K562 (cell line): ENCODE measurements around the gene MRM2. TPM values are rescaled to one million over a fixed set of nuclear protein-coding genes. Genes with fewer than 3 reads are reported as not detected.

Experiments
- CBX3 ChIP-seq, 2 experiments: IDR thresholded peaks; 1 replicate in 1 of 2; 2 replicates in 1 of 2; pipeline ENCODE4 v1.6.1; 2012; ENCODE audit warnings: inconsistent platforms in 2 of 2, low read length in 2 of 2, borderline replicate concordance in 1 of 2, control low read depth in 1 of 2
- CCNT2 ChIP-seq: IDR thresholded peaks from 2 replicates; pipeline ENCODE4 v1.6.1; 2011; ENCODE audit warnings: borderline replicate concordance, low read depth, mild to moderate bottlenecking, moderate library complexity, mixed read lengths, low read length; ENCODE audit not compliant: insufficient read length; ENCODE audit errors: extremely low read depth
- CREM ChIP-seq: IDR thresholded peaks from 2 replicates; pipeline ENCODE4 v1.6.1; 2014; ENCODE audit warnings: antibody characterized with exemption, low read depth
- ETV1 ChIP-seq: fragments of 450-650 bp; conservative IDR thresholded peaks from 2 replicates; pipeline ENCODE4 v1.6.1; 2016; ENCODE audit warnings: missing genetic modification characterization, control low read depth, low read depth, missing compliant biosample characterization
- NCOA1 ChIP-seq: fragments of 450-650 bp; IDR thresholded peaks from 2 replicates; pipeline ENCODE4 v1.6.1; 2016; ENCODE audit warnings: low read depth
- NCOA4 ChIP-seq: fragments of 450-650 bp; IDR thresholded peaks from 2 replicates; pipeline ENCODE4 v1.6.1; 2018; ENCODE audit warnings: mild to moderate bottlenecking; ENCODE audit not compliant: partially characterized antibody
- NCOA6 ChIP-seq: fragments of 450-650 bp; IDR thresholded peaks from 2 replicates; pipeline ENCODE4 v1.6.1; 2017; ENCODE audit warnings: mild to moderate bottlenecking
- NFATC3 ChIP-seq: fragments of 450-650 bp; IDR thresholded peaks from 2 replicates; pipeline ENCODE4 v1.6.1; 2017; ENCODE audit warnings: mild to moderate bottlenecking
- PHB2 ChIP-seq: fragments of 450-650 bp; IDR thresholded peaks from 2 replicates; pipeline ENCODE4 v1.6.1; 2017; ENCODE audit warnings: low read depth
- SLC30A9 ChIP-seq: fragments of 250-450 bp; sonication (Bioruptor Pico); IDR thresholded peaks from 2 replicates; pipeline ENCODE4 v1.8.0; 2022; ENCODE audit warnings: mild to moderate bottlenecking, moderate library complexity
- SMAD2 ChIP-seq: fragments of 150-350 bp; IDR thresholded peaks from 2 replicates; pipeline ENCODE4 v1.6.1; 2014; ENCODE audit warnings: low read depth, mild to moderate bottlenecking, low read length
- TOE1 ChIP-seq, 2 experiments: fragments of 450-650 bp in 1 of 2; sonication (generic) in 1 of 2; formaldehyde crosslinking in 1 of 2; IDR thresholded peaks; 2 replicates each; pipeline versions ENCODE4 v1.7.1 to v1.8.0; 2016 to 2022; ENCODE audit warnings: borderline replicate concordance in 2 of 2, mild to moderate bottlenecking in 2 of 2, antibody characterized with exemption in 1 of 2, inconsistent platforms in 1 of 2, low read depth in 1 of 2, missing genetic modification reagents in 1 of 2, moderate library complexity in 1 of 2
- ZBTB7A ChIP-seq: IDR thresholded peaks from 2 replicates; pipeline ENCODE4 v1.6.1; 2011; ENCODE audit warnings: low read depth, mild to moderate bottlenecking, low read length, moderate library complexity, borderline replicate concordance; ENCODE audit not compliant: control insufficient read depth
- ZFX ChIP-seq: sonication (generic); formaldehyde crosslinking; IDR thresholded peaks from 2 replicates; pipeline ENCODE4 v1.8.0; 2022; ENCODE audit warnings: mild to moderate bottlenecking, missing genetic modification reagents, moderate library complexity
- ZNF354B ChIP-seq: fragments of 250-450 bp; sonication (Bioruptor Pico); IDR thresholded peaks from 2 replicates; pipeline ENCODE4 v1.4.0; 2020
- ZNF830 ChIP-seq: fragments of 250-450 bp; sonication (Bioruptor Pico); IDR thresholded peaks from 2 replicates; pipeline ENCODE4 v1.5.0; 2021; ENCODE audit warnings: mild to moderate bottlenecking
- polyA plus RNA-seq, 8 experiments: library from polyadenylated mRNA; depleted of rRNA in 4 of 8; stranded (reverse) in 5 of 8; unstranded in 3 of 8; fragments of >200 nt; fragmentation: Nextera tagmentation in 2 of 8; fragmentation: Illumina TruSeq in 1 of 8; extraction: Ambion mirVana in 2 of 8; extraction: Trizol in 1 of 8; gene quantifications; 2 replicates each; pipeline versions ENCODE4 v1.2.1 to v1.2.3, GENCODE V29; 2011 to 2014; ENCODE audit warnings: inconsistent platforms in 1 of 8, missing spikeins in 1 of 8
- total RNA-seq, 7 experiments: library from RNA; depleted of rRNA in 6 of 7; stranded (reverse); fragments of >200 nt in 6 of 7; fragmentation: Illumina TruSeq in 2 of 7; extraction: Trizol in 2 of 7; gene quantifications; 2 replicates each; pipeline versions ENCODE4 v1.2.1 to v1.2.3, GENCODE V29; 2011 to 2021; ENCODE audit warnings: low replicate concordance in 1 of 7
- TF ChIP-seq, protein P1 (sequence below): fragments of 250-450 bp; sonication (Bioruptor Pico); IDR thresholded peaks from 2 replicates; pipeline ENCODE4 v1.4.0; 2020; ENCODE audit warnings: borderline replicate concordance
- TF ChIP-seq, protein P2 (sequence below): sonication (generic); formaldehyde crosslinking; IDR thresholded peaks from 2 replicates; pipeline ENCODE4 v1.8.1; 2023; ENCODE audit warnings: mild to moderate bottlenecking, missing genetic modification reagents
- TF ChIP-seq, protein P3 (sequence below): fragments of 450-650 bp; IDR thresholded peaks from 2 replicates; pipeline ENCODE4 v1.6.1; 2017; ENCODE audit warnings: mild to moderate bottlenecking, moderate library complexity
- TF ChIP-seq, protein P4 (sequence below): fragments of 250-450 bp; sonication (Bioruptor Pico); IDR thresholded peaks from 2 replicates; pipeline ENCODE4 v1.4.0; 2020; ENCODE audit warnings: mild to moderate bottlenecking, moderate library complexity

Gene MRM2
- total and polyA plus RNA-seq, 9 of the 15 experiments (the other 6 are each of a cell fraction or from before 2014, with no cell fraction given), result 32.4 to 116 (median 50.5) TPM

DNA sequence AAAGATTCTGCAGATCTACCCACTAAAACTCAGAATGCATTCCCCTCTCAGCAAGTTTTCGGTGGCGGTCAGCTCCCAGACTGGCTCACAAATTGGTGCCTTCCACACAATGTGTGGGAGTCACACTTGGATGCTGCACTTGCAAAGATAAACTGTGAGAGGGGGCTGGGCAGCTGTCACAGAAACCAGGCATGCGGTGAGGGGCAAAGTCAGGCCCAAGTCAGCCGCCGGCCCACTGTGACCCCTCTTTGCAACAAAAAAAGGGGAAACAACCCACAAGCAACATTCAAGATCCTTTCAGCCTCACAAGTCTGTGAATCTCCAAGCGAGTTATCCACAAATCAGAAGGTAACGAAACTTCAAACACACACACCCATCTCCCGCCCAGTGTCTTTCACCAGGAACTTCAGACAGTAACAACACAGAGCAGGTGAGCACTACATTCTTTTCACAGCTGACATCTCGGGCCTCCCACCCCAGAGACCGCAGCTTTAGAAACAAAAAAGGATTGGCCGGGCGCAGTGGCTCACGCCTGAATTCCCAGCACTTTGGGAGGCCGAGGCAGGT is 40.3 kb upstream of the MRM2 start (continued):
- TF ChIP-seq TOE1 (IDR thresholded peaks at IDR 0.05; ENCODE audit: borderline replicate concordance), result no peak
- TF ChIP-seq TOE1 (CRISPR knock-in tag; IDR thresholded peaks at IDR 0.05; ENCODE audit: borderline replicate concordance, low read depth), result no peak
- no peak for TF ChIP-seq ETV1 (tag)
- TF ChIP-seq NCOA1, result no peak
- peak; percentile 41; the same call in 1 of the 2 replicates for TF ChIP-seq ZFX
- TF ChIP-seq CBX3 (IDR thresholded peaks at IDR 0.05; ENCODE audit: borderline replicate concordance in 1 of 2, low read length in 2 of 2), result no peak
- TF ChIP-seq ZNF354B (CRISPR knock-in tag), result no peak
- TF ChIP-seq SLC30A9 (CRISPR knock-in tag), result no peak
- TF ChIP-seq, protein P1, sequence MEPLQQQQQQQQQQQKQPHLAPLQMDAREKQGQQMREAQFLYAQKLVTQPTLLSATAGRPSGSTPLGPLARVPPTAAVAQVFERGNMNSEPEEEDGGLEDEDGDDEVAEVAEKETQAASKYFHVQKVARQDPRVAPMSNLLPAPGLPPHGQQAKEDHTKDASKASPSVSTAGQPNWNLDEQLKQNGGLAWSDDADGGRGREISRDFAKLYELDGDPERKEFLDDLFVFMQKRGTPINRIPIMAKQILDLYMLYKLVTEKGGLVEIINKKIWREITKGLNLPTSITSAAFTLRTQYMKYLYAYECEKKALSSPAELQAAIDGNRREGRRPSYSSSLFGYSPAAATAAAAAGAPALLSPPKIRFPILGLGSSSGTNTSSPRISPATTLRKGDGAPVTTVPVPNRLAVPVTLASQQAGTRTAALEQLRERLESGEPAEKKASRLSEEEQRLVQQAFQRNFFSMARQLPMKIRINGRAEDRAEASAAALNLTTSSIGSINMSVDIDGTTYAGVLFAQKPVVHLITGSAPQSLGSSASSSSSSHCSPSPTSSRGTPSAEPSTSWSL (CRISPR knock-in tag), result no peak
- no peak for TF ChIP-seq NFATC3
- no peak for TF ChIP-seq NCOA6
- TF ChIP-seq NCOA4, result no peak
- TF ChIP-seq, protein P2, sequence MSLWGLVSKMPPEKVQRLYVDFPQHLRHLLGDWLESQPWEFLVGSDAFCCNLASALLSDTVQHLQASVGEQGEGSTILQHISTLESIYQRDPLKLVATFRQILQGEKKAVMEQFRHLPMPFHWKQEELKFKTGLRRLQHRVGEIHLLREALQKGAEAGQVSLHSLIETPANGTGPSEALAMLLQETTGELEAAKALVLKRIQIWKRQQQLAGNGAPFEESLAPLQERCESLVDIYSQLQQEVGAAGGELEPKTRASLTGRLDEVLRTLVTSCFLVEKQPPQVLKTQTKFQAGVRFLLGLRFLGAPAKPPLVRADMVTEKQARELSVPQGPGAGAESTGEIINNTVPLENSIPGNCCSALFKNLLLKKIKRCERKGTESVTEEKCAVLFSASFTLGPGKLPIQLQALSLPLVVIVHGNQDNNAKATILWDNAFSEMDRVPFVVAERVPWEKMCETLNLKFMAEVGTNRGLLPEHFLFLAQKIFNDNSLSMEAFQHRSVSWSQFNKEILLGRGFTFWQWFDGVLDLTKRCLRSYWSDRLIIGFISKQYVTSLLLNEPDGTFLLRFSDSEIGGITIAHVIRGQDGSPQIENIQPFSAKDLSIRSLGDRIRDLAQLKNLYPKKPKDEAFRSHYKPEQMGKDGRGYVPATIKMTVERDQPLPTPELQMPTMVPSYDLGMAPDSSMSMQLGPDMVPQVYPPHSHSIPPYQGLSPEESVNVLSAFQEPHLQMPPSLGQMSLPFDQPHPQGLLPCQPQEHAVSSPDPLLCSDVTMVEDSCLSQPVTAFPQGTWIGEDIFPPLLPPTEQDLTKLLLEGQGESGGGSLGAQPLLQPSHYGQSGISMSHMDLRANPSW (CRISPR knock-in tag), result no peak
- no peak for TF ChIP-seq SMAD2
- no peak for TF ChIP-seq ZNF830 (CRISPR knock-in tag)
- peak; percentile 19 for TF ChIP-seq CCNT2
- TF ChIP-seq, protein P3, sequence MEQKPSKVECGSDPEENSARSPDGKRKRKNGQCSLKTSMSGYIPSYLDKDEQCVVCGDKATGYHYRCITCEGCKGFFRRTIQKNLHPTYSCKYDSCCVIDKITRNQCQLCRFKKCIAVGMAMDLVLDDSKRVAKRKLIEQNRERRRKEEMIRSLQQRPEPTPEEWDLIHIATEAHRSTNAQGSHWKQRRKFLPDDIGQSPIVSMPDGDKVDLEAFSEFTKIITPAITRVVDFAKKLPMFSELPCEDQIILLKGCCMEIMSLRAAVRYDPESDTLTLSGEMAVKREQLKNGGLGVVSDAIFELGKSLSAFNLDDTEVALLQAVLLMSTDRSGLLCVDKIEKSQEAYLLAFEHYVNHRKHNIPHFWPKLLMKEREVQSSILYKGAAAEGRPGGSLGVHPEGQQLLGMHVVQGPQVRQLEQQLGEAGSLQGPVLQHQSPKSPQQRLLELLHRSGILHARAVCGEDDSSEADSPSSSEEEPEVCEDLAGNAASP, result no peak
- no peak for TF ChIP-seq PHB2
- TF ChIP-seq, protein P4, sequence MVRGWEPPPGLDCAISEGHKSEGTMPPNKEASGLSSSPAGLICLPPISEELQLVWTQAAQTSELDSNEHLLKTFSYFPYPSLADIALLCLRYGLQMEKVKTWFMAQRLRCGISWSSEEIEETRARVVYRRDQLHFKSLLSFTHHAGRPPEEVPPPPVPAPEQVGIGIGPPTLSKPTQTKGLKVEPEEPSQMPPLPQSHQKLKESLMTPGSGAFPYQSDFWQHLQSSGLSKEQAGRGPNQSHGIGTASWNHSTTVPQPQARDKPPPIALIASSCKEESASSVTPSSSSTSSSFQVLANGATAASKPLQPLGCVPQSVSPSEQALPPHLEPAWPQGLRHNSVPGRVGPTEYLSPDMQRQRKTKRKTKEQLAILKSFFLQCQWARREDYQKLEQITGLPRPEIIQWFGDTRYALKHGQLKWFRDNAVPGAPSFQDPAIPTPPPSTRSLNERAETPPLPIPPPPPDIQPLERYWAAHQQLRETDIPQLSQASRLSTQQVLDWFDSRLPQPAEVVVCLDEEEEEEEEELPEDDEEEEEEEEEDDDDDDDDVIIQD (CRISPR knock-in tag), result no peak
- TF ChIP-seq ZBTB7A, result peak; percentile 24; the same call in 1 of the 2 replicates
- TF ChIP-seq CREM, result 0 out of 2 replicates have a peak, but pooled peaks have one; percentile 47
